Activated CD4-positive, alpha-beta T cell treated with anti-CD3 and anti-CD28 coated beads for 24 hours (primary cell): ENCODE data around the gene YBX1.
"Not testable (repeated sequence)": the region's sequence is repeated elsewhere in the genome, so short reads cannot be mapped to it uniquely, and the experiment has no call there.

Source experiments
- DNase-seq, 2 donors: peaks; one replicate each; pipeline ENCODE4 v3.0.0-alpha.2; 2020; ENCODE audit warnings: low read depth in 2 of 2

Gene YBX1

DNA sequence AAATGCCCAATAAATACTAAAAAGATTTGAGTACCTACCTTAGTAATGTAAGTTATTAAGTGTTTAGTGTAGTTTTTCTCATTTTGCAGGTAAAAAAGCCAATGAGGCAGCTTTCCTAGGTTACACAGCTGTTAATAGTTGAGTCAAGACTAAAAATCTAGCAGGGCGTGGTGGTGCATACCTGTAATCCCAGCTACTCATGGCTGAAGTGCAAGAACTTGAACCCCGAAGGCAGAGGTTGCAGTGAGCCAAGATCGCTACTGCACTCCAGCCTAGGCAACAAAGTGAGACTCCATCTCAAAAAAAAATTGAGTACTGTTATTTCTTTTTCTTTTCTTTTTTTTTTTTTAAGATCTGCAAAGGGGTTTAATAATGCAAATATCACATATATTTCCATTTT lies 7.7 kb downstream of the YBX1 start:
- no peak for DNase-seq

DNA sequence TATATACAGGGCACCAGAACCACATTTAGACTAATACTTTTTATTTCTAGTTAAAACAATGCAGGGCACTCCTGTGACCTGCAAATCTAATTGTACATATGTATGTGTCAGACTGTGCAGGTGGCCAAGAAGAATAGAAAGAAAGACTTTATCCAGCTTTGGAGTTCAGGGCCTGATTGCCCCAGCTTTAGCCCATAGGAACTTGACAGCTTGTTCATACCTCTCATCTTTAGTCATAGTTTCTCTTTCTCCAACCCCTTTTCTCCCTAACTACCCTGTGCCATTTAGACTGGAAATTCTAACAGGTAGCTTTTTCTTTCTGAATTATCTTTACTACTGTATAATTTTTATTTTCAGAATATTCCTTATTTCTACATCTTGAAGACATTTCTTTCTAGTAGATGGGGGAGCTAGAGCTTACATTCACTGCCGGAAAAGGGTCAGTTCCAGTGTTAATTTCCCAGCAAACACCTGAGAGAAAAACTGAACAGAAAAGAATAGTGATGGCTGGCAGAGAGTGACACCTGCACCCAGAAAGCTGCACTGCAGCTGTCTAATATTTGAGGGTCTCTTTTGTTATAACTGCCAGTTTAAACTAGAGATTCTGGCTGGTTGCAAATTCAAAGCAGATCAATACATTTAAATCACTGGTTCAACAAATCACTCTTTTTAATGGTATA lies 8.4 kb downstream of the YBX1 start:
- DNase-seq: no peak

DNA sequence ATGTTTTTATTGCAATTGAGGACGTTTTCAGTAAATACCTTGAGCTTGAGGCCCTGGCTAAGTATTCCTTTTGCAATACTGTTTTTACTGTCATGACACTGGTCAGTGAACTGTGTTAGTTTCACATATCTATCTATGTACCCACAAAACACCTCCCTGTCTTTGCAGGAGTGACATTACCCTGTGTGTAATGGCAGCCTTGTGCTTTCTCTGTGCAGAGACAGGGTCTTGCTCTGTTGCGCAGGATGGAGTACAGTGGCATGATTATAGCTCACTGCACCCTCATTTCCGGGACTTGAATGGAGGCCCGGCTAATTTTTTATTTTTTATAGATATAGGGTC lies 8.9 kb downstream of the YBX1 start:
- no peak for DNase-seq

DNA sequence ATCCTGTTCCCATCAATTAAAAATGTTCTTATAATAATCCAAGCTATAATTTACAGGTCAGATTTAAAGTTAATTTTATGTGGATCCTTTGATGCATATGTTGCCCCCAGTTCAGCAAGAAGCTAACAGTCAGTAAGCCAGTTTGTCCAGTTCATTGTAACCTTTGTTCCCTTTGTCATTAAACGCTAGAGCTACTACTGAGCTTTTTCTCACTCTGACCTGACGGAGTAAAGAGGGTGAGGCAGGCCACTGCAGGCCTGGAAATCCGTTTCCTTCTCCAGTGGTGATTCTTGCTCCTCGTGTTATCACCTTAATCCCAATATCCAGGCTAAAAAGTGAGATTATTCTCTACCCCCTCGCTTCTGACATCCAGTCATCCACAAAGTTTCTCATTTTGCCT lies 10.2 kb downstream of the YBX1 start:
- DNase-seq: no peak

DNA sequence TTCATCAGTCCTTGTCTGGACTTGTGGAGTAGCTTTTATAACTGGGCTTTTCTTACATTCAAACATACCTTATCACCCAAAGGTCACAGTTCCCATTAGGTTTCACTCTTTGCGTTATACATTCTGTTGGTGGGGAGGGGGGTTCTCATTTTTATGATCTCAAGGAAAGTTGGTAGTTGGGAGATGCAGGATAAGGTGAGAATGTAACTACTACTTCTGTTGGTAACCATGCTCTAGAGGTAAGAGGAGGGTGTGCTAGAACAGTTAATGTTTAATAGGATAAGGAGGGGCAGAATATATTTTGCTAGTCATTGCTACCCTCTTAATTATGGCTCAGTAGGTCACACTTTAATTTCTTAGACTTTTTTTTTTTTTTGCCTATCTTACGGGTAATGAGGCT lies 10.7 kb downstream of the YBX1 start:
- no peak for DNase-seq

DNA sequence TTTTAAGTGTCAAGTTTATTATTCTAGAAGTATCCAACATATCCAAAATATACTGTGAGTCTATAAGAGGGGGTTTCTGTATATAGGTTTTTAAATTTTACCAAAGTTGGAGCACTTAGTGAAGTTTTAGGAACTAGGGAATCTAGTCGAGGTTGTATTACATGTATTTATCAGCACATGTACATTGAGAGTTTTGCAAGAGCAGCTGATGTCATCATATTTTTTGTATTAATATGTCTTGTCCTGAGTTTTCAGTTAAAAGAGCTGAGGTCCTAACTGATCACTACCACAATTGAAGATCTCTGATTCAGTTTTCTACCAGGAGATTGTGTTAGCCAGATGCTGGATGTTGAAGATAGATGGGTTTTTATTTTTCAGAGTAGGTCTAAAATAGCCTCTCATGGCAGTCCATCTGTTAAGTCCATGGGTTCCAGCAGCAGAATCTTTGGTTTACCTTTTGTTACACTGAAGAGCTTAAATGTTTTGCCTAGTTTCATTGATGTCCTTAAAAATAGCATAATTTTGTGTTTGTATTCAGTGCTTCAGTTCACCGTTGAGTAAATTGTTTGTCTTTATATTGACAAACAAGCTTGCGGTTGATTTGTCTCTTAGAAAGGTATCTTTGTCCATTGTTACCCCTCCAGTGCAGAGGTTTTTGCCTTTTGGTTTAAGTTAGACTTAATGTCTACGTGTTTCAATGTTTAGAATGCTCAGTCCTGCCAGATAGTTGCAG lies 16.0 kb downstream of the YBX1 start:
- no peak for DNase-seq

DNA sequence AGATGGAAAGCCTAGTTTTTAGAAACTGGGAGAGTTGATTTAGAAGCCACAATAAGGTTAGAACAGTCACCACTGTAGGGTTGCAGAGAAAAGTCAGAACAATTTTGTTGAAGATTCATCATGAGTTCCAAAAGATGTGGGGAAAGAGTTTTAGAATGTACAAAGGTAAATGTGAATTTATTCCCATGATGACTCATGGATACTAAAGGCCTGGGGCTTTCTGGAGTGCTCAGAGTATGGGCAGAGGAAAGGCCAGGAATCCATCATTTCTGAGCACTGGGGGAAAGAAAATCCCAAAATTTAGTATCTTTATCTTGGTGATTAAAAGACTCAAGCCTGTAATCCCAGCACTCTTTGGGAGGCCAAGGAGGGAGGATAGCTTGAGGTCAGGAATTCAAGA lies 17.8 kb downstream of the YBX1 start:
- DNase-seq: no peak

DNA sequence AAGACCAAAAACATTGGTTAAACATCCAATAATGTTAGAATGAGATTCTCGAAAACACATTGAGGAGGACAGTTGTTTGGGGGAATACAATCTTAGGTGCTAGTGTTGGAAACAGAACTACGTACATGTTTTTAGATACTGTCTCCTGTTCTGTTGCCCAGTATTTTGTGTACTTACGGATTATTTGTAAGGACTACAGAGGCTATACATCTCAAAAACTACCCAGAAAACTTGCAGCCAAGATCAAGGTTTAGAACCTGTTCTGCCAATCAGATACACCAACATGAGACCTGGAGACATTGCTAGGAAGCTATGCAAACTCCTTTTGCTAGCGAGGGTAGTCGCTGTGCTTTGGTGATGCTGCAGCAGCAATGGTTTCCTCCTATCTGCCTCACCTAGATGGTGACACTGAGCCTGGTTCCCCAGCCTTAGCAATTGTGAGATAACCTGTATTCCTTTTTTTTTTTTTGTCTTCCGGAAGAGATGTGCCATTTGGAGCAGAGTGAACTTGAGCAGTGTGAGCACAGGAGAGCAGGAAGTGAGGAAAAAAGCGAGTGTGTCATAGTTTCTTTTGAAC lies 21.8 kb downstream of the YBX1 start:
- no peak for DNase-seq

DNA sequence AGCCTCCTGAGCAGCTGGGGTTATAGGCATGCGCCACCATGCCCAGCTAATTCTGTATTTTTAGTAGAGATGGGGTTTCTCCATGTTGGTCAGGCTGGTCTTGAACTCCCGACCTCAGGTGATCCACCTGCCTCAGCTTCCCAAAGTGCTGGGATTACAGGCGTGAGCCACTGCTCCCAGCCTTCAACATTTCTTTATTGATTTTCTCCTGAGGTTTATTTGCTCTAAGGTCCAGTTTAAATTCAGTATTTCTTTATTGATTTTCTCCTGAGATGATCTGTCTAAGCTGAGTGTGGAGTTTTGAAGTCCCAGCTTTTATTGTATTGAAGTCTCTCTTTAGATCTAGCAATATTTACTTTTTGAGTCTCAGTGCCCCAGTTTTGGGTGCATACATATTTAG lies 30.6 kb downstream of the YBX1 start:
- DNase-seq: not testable (repeated sequence)

DNA sequence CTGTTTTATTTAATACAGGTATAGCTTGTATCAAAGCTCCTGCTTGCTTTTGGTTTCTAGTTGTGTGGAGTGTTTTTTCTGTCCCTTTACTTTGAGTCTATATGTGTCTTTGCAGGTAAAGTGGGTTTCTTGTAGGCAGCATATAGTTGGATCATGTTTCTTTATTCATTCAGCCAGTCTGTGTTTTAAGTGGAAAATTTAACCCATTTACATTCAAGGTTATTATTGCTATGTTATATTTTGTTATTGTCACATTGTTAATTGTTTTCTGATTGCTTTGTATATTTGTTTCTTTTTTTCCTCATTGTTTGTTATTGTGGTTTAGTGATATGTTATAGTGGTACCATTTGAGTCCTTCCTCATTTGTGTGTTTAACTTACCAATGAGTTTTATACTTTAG lies 31.1 kb downstream of the YBX1 start:
- DNase-seq: no peak

DNA sequence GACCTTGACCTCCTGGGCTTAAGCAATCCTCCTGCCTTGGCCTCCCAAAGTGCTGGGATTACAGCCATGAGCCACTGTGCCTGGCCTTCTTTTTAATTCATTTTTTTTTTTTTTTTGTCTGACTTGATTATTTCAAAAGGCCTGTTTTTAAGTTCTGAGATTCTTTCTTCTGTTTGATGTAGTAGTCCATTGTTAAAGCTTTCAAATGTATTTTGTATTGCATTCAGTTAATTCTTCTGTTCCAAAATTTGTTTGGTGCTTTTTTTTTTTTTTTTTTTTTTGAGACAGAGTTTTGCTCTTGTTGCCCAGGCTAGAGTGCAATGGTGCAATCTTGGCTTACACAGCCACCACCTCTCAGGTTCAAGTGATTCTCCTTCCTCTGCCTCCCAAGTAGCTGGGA lies 32.2 kb downstream of the YBX1 start:
- DNase-seq: not testable (repeated sequence)

DNA sequence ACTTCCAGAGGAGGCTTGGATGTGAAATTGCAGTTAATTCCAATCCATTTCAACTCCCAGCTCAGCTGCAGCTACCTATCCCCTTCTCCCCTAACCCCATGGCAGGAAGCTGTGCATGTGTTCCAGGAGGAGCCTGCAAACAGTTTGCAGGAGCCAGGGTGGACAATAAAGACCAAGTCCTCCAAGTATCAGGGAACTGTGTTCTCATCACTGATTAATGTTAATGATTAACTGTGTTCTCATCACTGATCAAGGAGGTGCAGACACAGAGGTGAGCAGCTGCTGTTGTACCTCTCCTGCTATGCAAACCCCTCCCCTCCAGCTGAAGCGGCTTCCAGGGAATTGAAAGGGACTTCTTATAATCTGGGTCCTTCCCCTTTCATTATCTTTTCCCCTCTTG lies 38.6 kb downstream of the YBX1 start:
- DNase-seq: no peak

DNA sequence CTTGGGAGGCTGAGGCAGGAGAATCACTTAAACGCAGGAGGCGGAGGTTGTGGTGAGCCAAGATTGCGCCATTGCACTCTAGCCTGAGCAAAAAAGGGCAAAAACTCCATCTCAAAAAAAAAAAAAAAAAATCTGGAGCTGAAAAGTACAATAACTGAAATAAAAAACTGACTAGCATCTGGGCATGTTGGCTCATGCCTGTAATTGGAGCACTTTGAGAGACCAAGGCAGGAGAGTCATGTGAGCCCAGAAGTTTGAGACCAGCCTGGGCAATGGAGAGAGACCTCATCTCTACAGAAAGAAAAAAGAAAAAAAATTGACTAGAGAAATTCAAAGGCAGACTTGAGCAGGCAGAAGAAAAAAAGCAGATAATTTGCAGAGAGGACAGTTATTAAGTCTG lies 39.7 kb downstream of the YBX1 start:
- no peak for DNase-seq

DNA sequence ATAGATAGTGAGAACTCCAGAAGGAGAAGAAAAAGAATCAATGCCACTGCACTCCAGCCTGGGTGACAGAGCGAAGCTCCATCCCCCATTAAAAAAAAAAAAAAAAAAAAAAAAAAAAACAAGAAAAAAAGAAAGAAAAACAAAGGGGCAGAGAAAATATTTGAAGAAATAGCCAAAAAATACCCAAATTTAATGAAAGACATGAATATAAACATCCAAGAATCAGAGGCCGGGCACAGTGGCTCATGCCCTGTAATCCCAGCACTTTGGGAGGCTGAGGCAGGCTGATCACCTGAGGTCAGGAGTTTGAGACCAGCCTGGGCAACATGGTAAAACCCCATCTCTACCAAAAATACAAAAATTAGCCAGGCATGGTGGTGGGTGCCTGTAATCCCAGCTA lies 40.2 kb downstream of the YBX1 start:
- DNase-seq: not testable (repeated sequence)

DNA sequence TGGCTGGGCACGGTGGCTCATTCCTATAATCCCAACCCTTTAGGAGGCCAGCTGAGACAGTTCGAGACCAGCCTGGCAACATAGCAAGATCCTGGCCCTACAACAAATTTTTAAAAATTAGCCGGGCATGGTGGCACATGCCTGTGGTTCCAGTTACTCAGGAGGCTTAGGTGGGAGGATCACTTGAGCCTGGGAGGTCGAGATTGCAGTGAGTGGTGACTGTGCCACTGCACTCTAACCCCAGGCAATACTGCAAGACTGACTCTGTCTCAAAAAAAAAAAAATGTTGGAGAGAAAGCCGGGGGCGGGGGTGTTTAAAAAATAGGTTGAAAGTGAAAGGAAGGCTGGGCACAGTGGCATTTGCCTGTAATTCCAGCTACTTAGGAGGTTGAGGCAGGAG lies 41.3 kb downstream of the YBX1 start:
- DNase-seq: no peak

DNA sequence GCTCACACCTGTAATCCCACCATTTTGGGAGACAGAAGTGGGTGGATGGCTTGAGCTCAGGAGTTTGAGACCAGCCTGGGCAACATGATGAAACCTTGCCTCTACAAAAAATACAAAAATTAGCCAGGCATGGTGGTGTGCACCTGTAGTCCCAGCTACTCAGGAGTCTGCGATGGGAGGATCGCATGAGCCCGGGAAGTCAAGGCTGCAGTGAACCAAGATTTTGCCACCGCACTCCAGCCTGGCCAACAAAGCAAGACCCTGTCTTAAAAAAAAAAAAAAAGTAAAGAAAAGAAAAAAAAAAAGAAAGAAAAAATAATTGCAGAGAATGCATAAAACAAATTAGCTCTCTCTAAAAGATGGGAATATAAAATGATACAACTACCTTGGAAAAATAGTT lies 43.6 kb downstream of the YBX1 start:
- not testable (repeated sequence) for DNase-seq

DNA sequence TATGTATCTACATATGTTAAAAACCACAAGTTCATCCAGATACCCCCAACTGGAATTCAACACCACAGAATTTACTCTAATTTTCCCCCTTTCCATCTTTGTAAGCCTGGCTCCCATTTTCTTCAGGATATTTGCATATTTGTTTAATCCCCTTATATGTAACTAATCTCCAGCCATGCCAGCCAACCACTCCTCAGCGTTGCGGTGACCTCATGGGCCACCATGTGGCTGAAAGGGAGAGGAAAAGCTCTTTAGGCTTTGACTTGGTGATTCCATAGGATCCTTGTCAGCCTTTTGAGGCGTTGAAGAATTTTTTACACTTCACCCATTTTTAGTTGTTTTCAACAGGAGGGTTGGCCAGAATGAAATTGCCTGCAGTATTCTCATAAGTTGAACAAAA lies 47.8 kb downstream of the YBX1 start:
- no peak for DNase-seq

DNA sequence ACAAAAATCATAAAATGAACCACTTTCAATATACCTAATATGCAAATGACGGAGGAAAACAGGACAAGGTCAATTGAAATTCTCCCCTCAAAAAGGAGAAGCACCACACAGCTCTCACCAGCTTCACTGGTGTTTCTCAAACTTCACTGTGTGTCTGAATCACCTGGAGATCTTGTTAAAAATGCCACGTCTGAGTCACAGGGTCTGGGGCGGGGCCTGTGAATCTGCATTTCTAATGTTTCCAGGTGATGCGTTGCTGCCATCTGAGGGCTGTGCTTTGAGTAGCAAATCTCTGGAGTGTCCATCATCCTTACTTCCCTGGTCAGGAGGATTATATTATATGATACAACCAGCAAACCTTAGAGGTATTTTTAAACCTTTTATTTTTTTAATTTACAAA lies 48.8 kb downstream of the YBX1 start:
- DNase-seq: peak; percentile 42 to 57

DNA sequence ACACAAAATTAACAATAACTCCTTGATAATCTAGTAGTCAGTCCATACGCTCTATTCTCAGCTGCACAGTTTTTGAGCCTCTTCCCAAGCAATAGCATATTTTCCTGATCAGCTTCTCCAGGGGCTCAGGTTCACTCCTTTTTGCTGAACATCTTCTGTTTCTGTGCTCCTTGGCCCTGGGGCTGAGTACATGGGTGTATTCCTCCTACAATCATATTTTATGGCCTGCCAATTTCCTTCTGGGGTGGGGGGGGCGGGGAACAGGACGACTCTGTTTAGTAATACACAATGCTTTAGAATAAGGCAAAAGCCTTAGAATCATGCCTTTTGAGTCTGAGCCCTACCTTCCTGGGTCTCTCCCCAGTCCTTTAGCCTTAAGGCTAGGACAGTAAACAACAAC lies 49.4 kb downstream of the YBX1 start:
- DNase-seq: no peak

DNA sequence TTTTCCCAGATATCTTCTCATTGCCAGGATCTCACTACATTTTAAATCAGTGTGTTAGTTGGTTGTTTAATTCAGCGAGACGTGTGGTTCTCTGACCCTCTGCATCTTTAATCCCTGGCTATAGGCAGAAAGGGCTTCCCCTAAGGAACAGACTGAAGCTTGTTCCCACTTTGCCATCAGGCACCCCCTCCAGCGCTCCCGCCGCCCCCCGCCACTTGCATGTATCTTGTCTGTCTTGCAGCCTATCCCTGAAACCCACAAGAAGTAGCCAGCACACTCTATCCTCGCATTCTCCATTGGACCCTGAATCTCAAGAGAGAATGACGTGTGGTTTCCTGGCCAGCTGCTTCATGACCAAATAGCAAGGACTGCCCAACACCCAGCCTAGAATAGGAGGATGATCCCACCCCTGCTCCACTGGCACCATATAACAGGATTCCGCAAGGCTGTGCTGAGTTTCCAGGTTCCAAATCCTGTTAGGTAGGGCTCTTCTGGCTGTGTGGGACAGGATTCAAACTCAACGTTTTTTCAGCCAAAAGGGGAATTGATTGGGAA lies 50.0 kb downstream of the YBX1 start:
- no peak for DNase-seq

DNA sequence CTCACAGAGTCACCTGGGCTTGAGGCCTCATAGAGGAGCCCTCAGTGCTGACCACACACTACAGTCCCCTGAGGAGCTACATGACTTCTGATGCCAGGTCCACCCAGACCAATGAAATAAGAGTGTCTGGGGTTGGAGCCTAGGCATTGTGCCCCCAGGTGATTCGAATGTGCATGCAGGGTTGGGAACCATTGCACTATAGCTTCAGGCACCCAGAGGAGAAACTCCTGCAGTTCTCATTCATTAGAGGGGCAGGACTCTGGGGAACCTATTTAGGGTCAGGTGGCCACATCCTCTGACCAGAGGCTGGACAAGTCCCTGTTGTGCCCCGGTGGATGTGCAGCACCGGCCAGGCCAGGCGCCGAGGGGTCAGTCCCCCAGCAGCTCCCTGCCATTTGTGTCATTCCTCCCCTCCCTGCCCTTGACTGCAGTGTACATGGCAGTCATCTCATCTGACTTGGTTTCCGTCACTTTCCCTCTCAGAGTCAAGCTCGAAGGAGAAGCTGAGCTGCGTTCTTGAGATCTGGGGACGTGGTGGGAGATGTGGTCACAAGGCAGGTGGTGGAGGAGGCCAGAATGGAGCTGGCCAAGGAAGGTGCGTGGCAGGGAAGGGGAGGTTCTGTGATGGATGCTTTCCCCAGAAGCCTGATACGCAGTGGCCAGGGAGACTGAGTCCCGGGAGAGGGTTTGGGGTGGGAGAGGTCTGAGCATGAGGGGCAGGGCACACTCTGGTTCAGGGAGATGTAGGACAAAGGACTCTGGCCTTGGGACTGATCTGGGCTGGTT lies 51.4 kb downstream of the YBX1 start:
- no peak for DNase-seq
